Glutamatergic neuron (in vitro differentiated cells): ENCODE data around the gene TYRO3. TPM values are rescaled to one million over a fixed set of nuclear protein-coding genes. Genes with fewer than 3 reads are reported as not detected.
"Not testable (repeated sequence)": the region's sequence is repeated elsewhere in the genome, so short reads cannot be mapped to it uniquely, and the experiment has no call there.

ENCODE experiments used
- DNase-seq: peaks from one replicate; pipeline ENCODE4 v3.0.0; 2022
- H3K27ac Mint-ChIP-seq: one replicate; pipeline ENCODE4 v1.8.0; 2020; ENCODE audit warnings: mild to moderate bottlenecking, mixed read lengths, inconsistent platforms; ENCODE audit not compliant: unreplicated experiment
- H3K27me3 Mint-ChIP-seq: one replicate; pipeline ENCODE4 v1.8.0; 2020; ENCODE audit warnings: mild to moderate bottlenecking, moderate library complexity, mixed read lengths, inconsistent platforms; ENCODE audit not compliant: unreplicated experiment
- H3K36me3 Mint-ChIP-seq: one replicate; pipeline ENCODE4 v1.8.0; 2020; ENCODE audit warnings: mild to moderate bottlenecking, mixed read lengths, inconsistent platforms; ENCODE audit not compliant: unreplicated experiment
- H3K4me1 Mint-ChIP-seq: one replicate; pipeline ENCODE4 v1.8.0; 2020; ENCODE audit warnings: mild to moderate bottlenecking, low read depth, mixed read lengths, inconsistent platforms; ENCODE audit not compliant: unreplicated experiment
- H3K4me3 Mint-ChIP-seq: one replicate; pipeline ENCODE4 v1.8.0; 2020; ENCODE audit warnings: mild to moderate bottlenecking, mixed read lengths, inconsistent platforms; ENCODE audit not compliant: unreplicated experiment
- H3K9me3 Mint-ChIP-seq: one replicate; pipeline ENCODE4 v1.8.0; 2020; ENCODE audit warnings: mild to moderate bottlenecking, moderate library complexity, mixed read lengths, inconsistent platforms; ENCODE audit not compliant: unreplicated experiment
- CTCF ChIP-seq: fragments of 200-600 bp; sonication (generic); IDR thresholded peaks from one replicate; pipeline ENCODE4 v1.5.0; 2021; ENCODE audit not compliant: partially characterized antibody, unreplicated experiment
- total RNA-seq: library from RNA; stranded (reverse); fragmentation: NEBNext Ultra II Directional; extraction: Animal tissue kit (Norgen Biotek cat#: 25700); gene quantifications from one replicate; pipeline ENCODE4 v1.2.1, GENCODE V29; 2021; ENCODE audit not compliant: unreplicated experiment

The TYRO3 gene
- total RNA-seq, 1 donor from 2014 or later: 5.1 TPM

DNA sequence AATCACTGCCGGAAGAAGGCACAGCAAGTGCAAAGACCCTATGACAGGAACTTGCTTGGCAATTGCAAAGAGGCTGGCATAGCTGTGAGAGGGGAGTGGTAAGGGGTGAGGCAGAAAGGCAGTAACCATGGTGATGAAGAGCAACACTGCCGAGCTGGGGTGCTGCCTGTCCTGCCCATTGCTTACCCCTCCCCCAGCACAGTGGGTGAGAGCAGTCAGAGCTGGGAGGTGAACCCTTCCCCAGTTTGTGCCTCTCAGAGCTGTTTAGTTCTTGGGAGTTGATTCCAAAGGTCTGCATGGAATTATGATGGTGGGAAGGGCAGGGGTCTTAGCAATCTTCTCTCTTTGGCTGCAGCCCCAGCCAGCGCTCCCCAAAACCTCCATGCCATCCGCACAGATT is 8.8 kb downstream of the TYRO3 start:
- Mint-ChIP-seq H3K9me3 (no peaks in the 10 kb centered on the region), H3K4me3 (no peak overlapping the region), H3K36me3 (no peaks in the 10 kb centered on the region), H3K4me1 (peaks cover 20% of the 10 kb centered on the region), H3K27me3 (peaks cover 9% of the 10 kb centered on the region), H3K27ac (no peak overlapping the region)
- no peak for DNase-seq
- TF ChIP-seq CTCF: no peak

GRCh38 chr15:41568350-41569017 is 9.5 kb downstream of the TYRO3 start:
- DNase-seq: no peak
- no peak overlapping the region for H3K4me3 Mint-ChIP-seq
- H3K9me3 Mint-ChIP-seq: no peaks in the 10 kb centered on the region
- TF ChIP-seq CTCF: no peak
- no peaks in the 10 kb centered on the region for H3K36me3 Mint-ChIP-seq
- H3K27me3 Mint-ChIP-seq: peaks cover 9% of the 10 kb centered on the region
- H3K4me1 Mint-ChIP-seq: peaks cover 17% of the 10 kb centered on the region
- H3K27ac Mint-ChIP-seq: no peak overlapping the region

DNA sequence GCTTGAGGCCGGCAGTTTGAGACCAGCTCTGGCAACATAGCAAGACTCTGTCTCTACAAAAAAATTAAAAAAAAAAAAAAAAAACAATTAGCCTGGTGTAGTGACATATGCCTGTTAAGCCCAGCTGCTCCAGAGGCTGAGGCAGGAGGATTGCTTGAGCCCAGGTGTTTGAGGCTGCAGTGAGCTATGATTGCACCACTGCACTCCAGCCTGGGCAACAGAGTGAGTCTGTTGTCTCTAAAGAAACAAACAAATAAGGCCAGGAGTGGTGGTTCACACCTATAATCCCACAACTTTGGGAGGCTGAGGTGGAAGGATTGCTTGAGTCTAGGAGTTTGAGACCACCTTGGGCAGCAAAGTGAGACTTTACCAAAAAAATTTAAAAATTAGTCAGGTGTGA is 10.2 kb downstream of the TYRO3 start:
- DNase-seq, H3K4me3 Mint-ChIP-seq, H3K9me3 Mint-ChIP-seq, H3K27me3 Mint-ChIP-seq, H3K27ac Mint-ChIP-seq, H3K36me3 Mint-ChIP-seq: not testable (repeated sequence)
- H3K4me1 Mint-ChIP-seq: peaks cover 15% of the 10 kb centered on the region

GRCh38 chr15:41570764-41571163 is 11.8 kb downstream of the TYRO3 start:
- H3K27ac Mint-ChIP-seq: no peak overlapping the region
- no peak for DNase-seq
- H3K27me3 Mint-ChIP-seq: peaks cover 3% of the 10 kb centered on the region
- H3K9me3 Mint-ChIP-seq: peaks cover 1% of the 10 kb centered on the region
- no peak for TF ChIP-seq CTCF
- no peak overlapping the region for H3K4me3 Mint-ChIP-seq
- peaks cover 5% of the 10 kb centered on the region for H3K4me1 Mint-ChIP-seq
- no peaks in the 10 kb centered on the region for H3K36me3 Mint-ChIP-seq

DNA sequence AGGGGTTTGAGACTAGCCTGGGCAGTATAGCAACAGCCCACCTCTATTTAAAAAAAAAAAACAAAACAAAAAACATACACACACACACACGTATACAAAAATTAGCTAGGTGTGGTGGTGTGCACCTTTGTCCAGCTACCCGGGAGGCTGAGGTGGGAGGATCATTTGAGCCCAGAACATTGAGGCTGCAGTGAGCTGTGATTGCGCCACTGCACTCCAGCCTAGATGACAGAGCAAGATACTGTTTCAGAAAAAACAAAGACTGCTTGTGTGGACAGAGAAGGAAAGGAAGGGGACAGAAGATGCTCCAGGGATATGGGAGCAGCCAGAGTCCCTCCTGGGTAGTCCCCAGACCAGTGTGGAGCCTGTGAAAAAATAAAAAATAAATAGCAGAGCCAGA is 12.9 kb downstream of the TYRO3 start:
- Mint-ChIP-seq H3K4me1 (peaks cover 1% of the 10 kb centered on the region), H3K36me3 (no peaks in the 10 kb centered on the region), H3K4me3 (no peak overlapping the region), H3K27me3 (peaks cover 3% of the 10 kb centered on the region), H3K9me3 (peaks cover 1% of the 10 kb centered on the region), H3K27ac (no peak overlapping the region)
- DNase-seq: no peak
- TF ChIP-seq CTCF: no peak
